Endothelial cell of umbilical vein (primary cell): Measurements from ENCODE around the gene RABEP2. TPM values are rescaled to one million over a fixed set of nuclear protein-coding genes. Genes with fewer than 3 reads are reported as not detected.

Source experiments
- BruUV-seq: library from RNA; stranded (reverse); fragments of 400-500 nt; replicated peaks from 2 replicates; lab custom pipeline; 2021; lab: Mats Ljungman, UMichigan
- CTCF ChIA-PET: fragments of 300-600, 350-600 bp; sonication (Branson Sonifier 250); formaldehyde crosslinking; loops from one replicate; lab custom pipeline; 2021; ENCODE audit warnings: antibody characterized with exemption, inconsistent platforms; lab: Charles Lee
- POLR2A ChIA-PET: fragments of 300-600, 350-600 bp; sonication (Branson Sonifier 250); formaldehyde crosslinking; loops from one replicate; lab custom pipeline; 2021; ENCODE audit warnings: antibody characterized with exemption, inconsistent platforms; lab: Charles Lee
- DNase-seq: peaks from one replicate; pipeline ENCODE4 v3.0.0-alpha.2; 2011; ENCODE audit warnings: low read depth, low spot score
- FAIRE-seq: peaks from 2 replicates; lab custom pipeline; 2011; peaks lifted over from hg19 to GRCh38; lab: Jason Lieb, UNC
- H2AFZ ChIP-seq: 2 replicates; pipeline ENCODE4 v1.6.0; 2012; ENCODE audit warnings: low read depth, low read length, control low read depth, inconsistent platforms
- H3K27ac ChIP-seq: 2 replicates; pipeline ENCODE4 v1.5.1; 2011; ENCODE audit warnings: low read depth, mild to moderate bottlenecking, control low read depth, low read length, moderate library complexity; ENCODE audit not compliant: insufficient read depth
- H3K27me3 ChIP-seq, 2 experiments: 2 replicates each; pipeline versions ENCODE4 v1.6.0 to v1.6.1; 2011; ENCODE audit warnings: low read length in 2 of 2, mixed read lengths in 1 of 2; ENCODE audit not compliant: control insufficient read depth in 2 of 2, insufficient read depth in 2 of 2
- H3K36me3 ChIP-seq, 2 experiments: 2 replicates in 1 of 2; 3 replicates in 1 of 2; pipeline ENCODE4 v1.5.1; 2011; ENCODE audit warnings: low read length in 2 of 2, mild to moderate bottlenecking in 1 of 2, moderate library complexity in 1 of 2; ENCODE audit not compliant: control insufficient read depth in 2 of 2, insufficient read depth in 2 of 2; ENCODE audit errors: extremely low read depth in 1 of 2
- H3K4me1 ChIP-seq: 3 replicates; pipeline ENCODE4 v1.5.1; 2011; ENCODE audit warnings: mild to moderate bottlenecking, low read length; ENCODE audit not compliant: control insufficient read depth, insufficient read depth; ENCODE audit errors: extremely low read depth
- H3K4me2 ChIP-seq: 2 replicates; pipeline ENCODE4 v1.6.1; 2011; ENCODE audit warnings: low read length, control low read depth, mixed read lengths; ENCODE audit not compliant: insufficient read depth
- H3K4me3 ChIP-seq, 3 experiments: fragments of 200-600 bp in 1 of 3; sonication (generic), shearing (Covaris generic) in 1 of 3; replicated peaks in 1 of 3; 2 replicates each; pipeline ENCODE4 v1.5.1; 2011 to 2016; ENCODE audit warnings: control low read depth in 3 of 3, low read length in 3 of 3, mild to moderate bottlenecking in 2 of 3, inconsistent platforms in 1 of 3, low read depth in 1 of 3, moderate library complexity in 1 of 3; ENCODE audit not compliant: insufficient read depth in 1 of 3
- H3K79me2 ChIP-seq: 2 replicates; pipeline ENCODE4 v1.6.0; 2012; ENCODE audit warnings: low read length, inconsistent platforms; ENCODE audit not compliant: control insufficient read depth, insufficient read depth
- H3K9ac ChIP-seq: replicated peaks from 2 replicates; pipeline ENCODE3; 2011; ENCODE audit warnings: low read length, control low read depth; ENCODE audit not compliant: insufficient read depth; ENCODE audit errors: extremely low read depth
- H3K9me1 ChIP-seq: replicated peaks from 3 replicates; pipeline ENCODE4 v1.6.0; 2011; ENCODE audit warnings: mild to moderate bottlenecking, low read length; ENCODE audit not compliant: control insufficient read depth, insufficient read depth; ENCODE audit errors: extremely low read depth
- H3K9me3 ChIP-seq: replicated peaks from 2 replicates; pipeline ENCODE4 v1.5.1; 2012; ENCODE audit warnings: low read length, inconsistent platforms; ENCODE audit not compliant: control insufficient read depth, insufficient read depth
- H4K20me1 ChIP-seq: replicated peaks from 2 replicates; pipeline ENCODE3; 2011; ENCODE audit warnings: mild to moderate bottlenecking, low read length; ENCODE audit not compliant: control insufficient read depth, insufficient read depth; ENCODE audit errors: extremely low read depth
- EZH2 ChIP-seq: IDR thresholded peaks from 2 replicates; pipeline ENCODE4 v1.6.1; 2012; ENCODE audit warnings: borderline replicate concordance, low read depth, mild to moderate bottlenecking, moderate library complexity, low read length, inconsistent platforms; ENCODE audit not compliant: severe bottlenecking
- FOS ChIP-seq: IDR thresholded peaks from 2 replicates; pipeline ENCODE4 v1.6.1; 2011; ENCODE audit warnings: mild to moderate bottlenecking, low read length, moderate library complexity, borderline replicate concordance; ENCODE audit not compliant: insufficient read depth
- GATA2 ChIP-seq: IDR thresholded peaks from 2 replicates; pipeline ENCODE4 v1.7.0; 2011; ENCODE audit warnings: low read depth, mild to moderate bottlenecking, moderate library complexity, mixed read lengths, low read length; ENCODE audit not compliant: insufficient read length, insufficient read depth
- JUN ChIP-seq: IDR thresholded peaks from 2 replicates; pipeline ENCODE4 v1.6.1; 2011; ENCODE audit warnings: borderline replicate concordance, low read depth; ENCODE audit not compliant: insufficient read length, insufficient read depth
- MYC ChIP-seq: IDR thresholded peaks from one replicate; pipeline ENCODE4 v1.6.1; 2011; ENCODE audit warnings: mild to moderate bottlenecking, low read depth, low read length
- POLR2A ChIP-seq: IDR thresholded peaks from 2 replicates; pipeline ENCODE4 v1.6.1; 2012; ENCODE audit warnings: low read depth, mild to moderate bottlenecking, control low read depth, low read length
- POLR2AphosphoS5 ChIP-seq: IDR thresholded peaks from 2 replicates; pipeline ENCODE4 v1.6.1; 2012; ENCODE audit warnings: low read depth, mild to moderate bottlenecking, control low read depth, low read length, moderate library complexity; ENCODE audit not compliant: insufficient read depth
- dilution Hi-C: fragments of 300-500 bp; cut with MboI; formaldehyde crosslinking; loops from one replicate; pipeline ENCODE4 v1.15.0; 2019; ENCODE audit warnings: low sequenced_read_pairs; ENCODE audit not compliant: extremely low pct_ligation_motif_present
- intact Hi-C: fragments of 100-400 bp; cut with micrococcal nuclease; formaldehyde crosslinking; loops from one replicate; pipeline ENCODE4 v1.10.0; 2022
- polyA plus RNA-seq, 4 experiments: library from polyadenylated mRNA; depleted of rRNA in 3 of 4; stranded (reverse) in 3 of 4; unstranded in 1 of 4; fragments of >200 nt; gene quantifications; 2 replicates each; pipeline versions ENCODE4 v1.2.1 to v1.2.3, GENCODE V29; 2011 to 2012; ENCODE audit warnings: missing spikeins in 1 of 4
- total RNA-seq: library from RNA; stranded (reverse); gene quantifications from 2 replicates; pipeline ENCODE4 v1.2.3, GENCODE V29; 2021
- TF ChIP-seq, protein P1 (sequence below), 2 donors: IDR thresholded peaks; 1 replicate in 1 of 2; 2 replicates in 1 of 2; pipeline ENCODE4 v1.5.1; 2011; ENCODE audit warnings: low read length in 2 of 2, mild to moderate bottlenecking in 2 of 2, moderate library complexity in 2 of 2, control low read depth in 1 of 2, inconsistent platforms in 1 of 2, low read depth in 1 of 2; ENCODE audit not compliant: insufficient read depth in 1 of 2; ENCODE audit errors: extremely low read depth in 1 of 2
- TF ChIP-seq, protein P2 (sequence below): IDR thresholded peaks from 2 replicates; pipeline ENCODE4 v1.6.1; 2011; ENCODE audit not compliant: insufficient read depth, insufficient read length

The RABEP2 gene
- total and polyA plus RNA-seq, 2 donors (not counting 3 experiments of a cell fraction or from before 2014, with no cell fraction given), result 25.9 to 37.4 TPM

DNA sequence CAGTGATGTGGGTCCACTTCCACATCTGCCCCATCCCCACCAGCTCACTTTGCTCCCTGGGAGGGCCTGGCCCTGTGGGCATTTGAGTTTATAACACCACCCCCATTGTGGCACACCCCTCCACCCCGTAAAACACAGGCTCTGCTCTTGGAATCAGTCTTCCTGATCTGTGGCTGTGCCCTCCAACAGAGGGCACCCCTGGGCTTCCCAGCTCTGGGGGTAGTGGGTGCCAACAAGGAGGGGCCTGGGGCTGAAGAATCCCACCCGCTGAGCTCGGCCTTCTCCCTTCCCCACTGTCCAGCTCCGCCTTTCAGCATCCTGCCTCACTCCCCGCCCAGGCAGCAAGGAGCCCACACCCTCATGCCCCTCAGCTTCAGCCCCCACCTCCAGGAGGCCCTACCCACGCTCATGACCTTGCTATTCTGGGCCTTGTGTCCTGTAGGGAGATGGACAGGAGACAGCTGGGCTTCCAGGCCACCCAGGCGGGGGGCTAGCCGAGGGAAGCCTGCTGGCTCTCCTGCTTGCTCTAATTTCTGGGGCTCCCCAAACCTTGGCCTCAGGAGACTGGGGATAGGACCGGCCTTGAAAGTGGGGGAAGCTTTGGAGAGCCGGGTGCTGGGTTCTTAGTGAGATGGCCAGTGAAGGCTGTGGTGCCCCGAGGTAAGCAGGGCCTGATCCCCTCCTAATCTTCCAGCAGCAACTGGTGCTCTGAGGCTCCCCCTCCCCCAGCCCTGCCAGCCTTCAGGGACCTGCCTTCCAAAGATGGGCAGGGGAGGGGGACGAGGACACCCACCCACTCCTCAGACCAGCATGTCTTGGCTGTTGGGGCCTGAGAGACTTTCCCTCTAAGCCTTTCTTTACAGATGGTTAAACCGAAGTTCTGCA, 49.7 kb downstream of the RABEP2 start:
- peaks cover 9% of the 10 kb centered on the region for H3K4me1 ChIP-seq
- TF ChIP-seq MYC (no peak), POLR2AphosphoS5 (no peak), GATA2 (no peak), JUN (no peak), EZH2 (no peak), POLR2A (no peak), FOS (no peak)
- TF ChIP-seq, protein P1, sequence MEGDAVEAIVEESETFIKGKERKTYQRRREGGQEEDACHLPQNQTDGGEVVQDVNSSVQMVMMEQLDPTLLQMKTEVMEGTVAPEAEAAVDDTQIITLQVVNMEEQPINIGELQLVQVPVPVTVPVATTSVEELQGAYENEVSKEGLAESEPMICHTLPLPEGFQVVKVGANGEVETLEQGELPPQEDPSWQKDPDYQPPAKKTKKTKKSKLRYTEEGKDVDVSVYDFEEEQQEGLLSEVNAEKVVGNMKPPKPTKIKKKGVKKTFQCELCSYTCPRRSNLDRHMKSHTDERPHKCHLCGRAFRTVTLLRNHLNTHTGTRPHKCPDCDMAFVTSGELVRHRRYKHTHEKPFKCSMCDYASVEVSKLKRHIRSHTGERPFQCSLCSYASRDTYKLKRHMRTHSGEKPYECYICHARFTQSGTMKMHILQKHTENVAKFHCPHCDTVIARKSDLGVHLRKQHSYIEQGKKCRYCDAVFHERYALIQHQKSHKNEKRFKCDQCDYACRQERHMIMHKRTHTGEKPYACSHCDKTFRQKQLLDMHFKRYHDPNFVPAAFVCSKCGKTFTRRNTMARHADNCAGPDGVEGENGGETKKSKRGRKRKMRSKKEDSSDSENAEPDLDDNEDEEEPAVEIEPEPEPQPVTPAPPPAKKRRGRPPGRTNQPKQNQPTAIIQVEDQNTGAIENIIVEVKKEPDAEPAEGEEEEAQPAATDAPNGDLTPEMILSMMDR (IDR thresholded peaks at IDR 0.05; ENCODE audit: extremely low read depth in 1 of 2, insufficient read depth in 1 of 2, low read depth in 1 of 2, low read length in 2 of 2), result no peak
- TF ChIP-seq, protein P2, sequence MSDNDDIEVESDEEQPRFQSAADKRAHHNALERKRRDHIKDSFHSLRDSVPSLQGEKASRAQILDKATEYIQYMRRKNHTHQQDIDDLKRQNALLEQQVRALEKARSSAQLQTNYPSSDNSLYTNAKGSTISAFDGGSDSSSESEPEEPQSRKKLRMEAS, result no peak
- ChIA-PET POLR2A (interaction anchor here (1.0 kb wide), 1 partner anchor 12 kb away, joined by 3 read pairs; the partner anchor contains the start of gene SH2B1), CTCF (interaction anchor here (0.9 to 5.3 kb wide), 5 partner anchors 10 to 98 kb away, joined by 3 to 55 read pairs (median 4); partner anchors contain the start of genes SH2B1 and TUFM)
- dilution Hi-C loops, result no loop called here
- no peak overlapping the region for H3K9ac ChIP-seq
- H3K36me3 ChIP-seq, result peaks cover 7 to 23% of the 10 kb centered on the region in 2 experiments
- intact Hi-C loops, result no loop called here
- H2AFZ ChIP-seq, result no peak overlapping the region
- no peak overlapping the region for H3K27ac ChIP-seq
- H3K27me3 ChIP-seq, result no peaks in the 10 kb centered on the region
- no peaks in the 10 kb centered on the region for H3K9me3 ChIP-seq
- DNase-seq (no peak), FAIRE-seq (no peak)
- BruUV-seq, result no TSS peak
- no peaks in the 10 kb centered on the region for H4K20me1 ChIP-seq
- H3K79me2 ChIP-seq, result no peaks in the 10 kb centered on the region
- H3K9me1 ChIP-seq, result no peaks in the 10 kb centered on the region
- H3K4me2 ChIP-seq, result no peak overlapping the region
- no peak overlapping the region for H3K4me3 ChIP-seq
